Activated CD4-positive, alpha-beta T cell treated with anti-CD3 and anti-CD28 coated beads for 36 hours (primary cell): ENCODE data around the gene UQCRC1. TPM values are rescaled to one million over a fixed set of nuclear protein-coding genes. Genes with fewer than 3 reads are reported as not detected.
"Not testable (repeated sequence)": the region's sequence is repeated elsewhere in the genome, so short reads cannot be mapped to it uniquely, and the experiment has no call there.

Source experiments
- ATAC-seq: fragments of 200-7000 bp; cut with Tn5 transposase; one replicate; pipeline ENCODE4 v1.10.0; 2021; ENCODE audit warnings: mild to moderate bottlenecking, moderate library complexity
- CTCF ChIA-PET: fragments of 350-600 bp; sonication (Branson Sonifier 250); formaldehyde crosslinking; loops from one replicate; lab custom pipeline; 2021; ENCODE audit warnings: antibody characterized with exemption; lab: Charles Lee
- POLR2A ChIA-PET: fragments of 350-600 bp; sonication (Branson Sonifier 250); formaldehyde crosslinking; loops from one replicate; lab custom pipeline; 2021; ENCODE audit warnings: antibody characterized with exemption, inconsistent platforms; lab: Charles Lee
- DNase-seq: peaks from one replicate; pipeline ENCODE4 v3.0.0-alpha.2; 2020
- H3K27ac Mint-ChIP-seq: one replicate; pipeline ENCODE4 v1.8.0; 2021; ENCODE audit warnings: mixed read lengths
- H3K27me3 Mint-ChIP-seq: one replicate; pipeline ENCODE4 v1.8.0; 2021; ENCODE audit warnings: mixed read lengths
- H3K36me3 Mint-ChIP-seq: one replicate; pipeline ENCODE4 v1.8.0; 2021; ENCODE audit warnings: low read depth, mixed read lengths
- H3K4me1 Mint-ChIP-seq: one replicate; pipeline ENCODE4 v1.8.0; 2021; ENCODE audit warnings: mixed read lengths
- H3K4me3 Mint-ChIP-seq: one replicate; pipeline ENCODE4 v1.8.0; 2021; ENCODE audit warnings: mild to moderate bottlenecking, moderate library complexity, mixed read lengths
- H3K9me3 Mint-ChIP-seq: one replicate; pipeline ENCODE4 v1.8.0; 2021; ENCODE audit warnings: low read depth, mixed read lengths
- intact Hi-C, 2 experiments: fragments of 100-400 bp; cut with DNase I in 1 of 2; cut with micrococcal nuclease in 1 of 2; formaldehyde crosslinking; loops; one replicate each; pipeline versions ENCODE4 v1.14.2 to v1.15.1; 2022 to 2024; cut with DNase I, micrococcal nuclease
- microRNA-seq: library from miRNA; unstranded; fragments of <30 nt; microRNA quantifications from one replicate; pipeline ENCODE4 v1.2.0, GENCODE V29; 2021; ENCODE audit warnings: borderline replicate concordance
- total RNA-seq, 2 experiments: library from RNA; stranded (reverse); gene quantifications; one replicate each; pipeline ENCODE4 v1.2.3, GENCODE V29; 2021

UQCRC1 gene
- total RNA-seq, 2 experiments from 2014 or later: 205 to 231 TPM

DNA sequence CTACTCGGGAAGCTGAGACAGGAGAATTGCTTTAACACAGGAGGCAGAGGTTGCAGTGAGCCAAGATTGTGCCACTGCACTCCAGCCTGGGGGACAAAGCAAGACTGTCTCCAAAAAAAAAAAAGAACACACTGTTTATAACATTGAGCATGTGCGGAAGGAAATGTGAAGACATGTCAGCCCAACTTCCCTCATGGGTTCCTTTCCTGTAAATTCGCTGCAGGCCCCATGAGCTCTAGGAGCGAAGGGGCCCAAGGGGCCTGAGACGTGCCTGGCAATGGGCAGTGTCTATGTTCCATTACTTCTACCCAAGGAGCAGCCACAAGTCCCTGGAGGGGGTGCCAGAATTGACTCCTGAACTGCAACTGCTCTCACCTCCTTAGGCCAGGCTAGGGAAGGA is 56.1 kb downstream of the UQCRC1 start:
- ATAC-seq (no peak), DNase-seq (no peak)
- peaks cover 18% of the 10 kb centered on the region for H3K36me3 Mint-ChIP-seq
- no peak overlapping the region for H3K27ac Mint-ChIP-seq
- CTCF ChIA-PET: interaction anchor here (0.5 to 2.6 kb wide), 8 partner anchors 13 to 527 kb away, joined by 3 to 12 read pairs (median 3); partner anchors contain the start of gene SLC26A6
- POLR2A ChIA-PET: no interaction called here
- H3K27me3 Mint-ChIP-seq: no peaks in the 10 kb centered on the region
- H3K9me3 Mint-ChIP-seq: no peaks in the 10 kb centered on the region
- H3K4me3 Mint-ChIP-seq: no peak overlapping the region
- peaks cover 24% of the 10 kb centered on the region for H3K4me1 Mint-ChIP-seq
- intact Hi-C loops: loop anchor here in 1 of 2 experiments (10.0 kb wide), 2 partner anchors 249 to 289 kb away; partner anchors contain the start of gene NME6

DNA sequence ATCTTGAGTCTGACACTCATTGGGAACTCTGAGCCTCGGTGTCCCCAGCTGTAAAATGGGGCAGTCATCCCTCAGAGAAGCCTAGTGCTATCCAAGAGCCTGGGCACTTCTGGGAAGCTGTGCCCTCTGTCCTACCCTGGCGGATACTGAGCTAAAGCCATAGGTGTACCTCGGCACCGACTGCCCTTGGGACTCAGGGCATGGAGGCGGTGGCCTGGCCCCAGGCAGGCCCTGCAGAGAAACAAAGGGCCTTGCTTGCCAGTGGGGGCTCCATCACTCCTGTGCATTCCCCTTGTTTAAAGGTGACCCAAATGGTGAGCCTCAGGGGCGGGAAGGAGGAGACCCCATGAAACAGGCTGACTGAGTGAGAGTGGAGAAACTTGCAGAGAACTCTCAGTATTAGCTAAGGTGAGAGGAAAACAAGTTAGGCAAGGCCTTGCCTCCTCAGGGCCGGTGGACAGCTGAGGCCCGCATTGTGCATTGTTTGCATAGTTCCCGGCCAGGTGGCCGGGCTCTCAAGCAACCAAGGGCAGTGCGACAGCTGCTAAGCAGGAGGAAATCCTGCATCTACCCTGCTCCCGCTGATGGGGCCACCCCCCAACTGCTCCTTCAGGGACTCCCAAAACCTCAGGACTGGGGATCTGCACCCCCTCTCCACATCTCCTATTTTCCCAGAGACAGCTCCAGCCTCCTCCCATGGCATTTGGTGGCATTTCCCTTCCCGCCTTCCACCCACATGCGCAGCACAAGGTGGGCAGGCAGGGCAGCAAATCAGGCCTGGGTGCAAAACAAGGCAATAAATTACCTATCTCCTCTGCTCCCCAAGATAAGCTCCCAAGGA is 57.1 kb downstream of the UQCRC1 start:
- intact Hi-C loops: loop anchor here in 1 of 2 experiments (10.0 kb wide), 2 partner anchors 248 to 288 kb away; partner anchors contain the start of gene NME6
- Mint-ChIP-seq H3K36me3 (peaks cover 26% of the 10 kb centered on the region), H3K9me3 (no peaks in the 10 kb centered on the region), H3K27me3 (no peaks in the 10 kb centered on the region), H3K27ac (no peak overlapping the region), H3K4me1 (peaks cover 21% of the 10 kb centered on the region), H3K4me3 (no peak overlapping the region)
- no peak for DNase-seq
- CTCF ChIA-PET: interaction anchor here (0.9 to 4.0 kb wide), 3 partner anchors 83 to 151 kb away, joined by 3 to 39 read pairs (median 12); partner anchors contain the start of gene SLC26A6
- ATAC-seq: no peak
- POLR2A ChIA-PET: no interaction called here

DNA sequence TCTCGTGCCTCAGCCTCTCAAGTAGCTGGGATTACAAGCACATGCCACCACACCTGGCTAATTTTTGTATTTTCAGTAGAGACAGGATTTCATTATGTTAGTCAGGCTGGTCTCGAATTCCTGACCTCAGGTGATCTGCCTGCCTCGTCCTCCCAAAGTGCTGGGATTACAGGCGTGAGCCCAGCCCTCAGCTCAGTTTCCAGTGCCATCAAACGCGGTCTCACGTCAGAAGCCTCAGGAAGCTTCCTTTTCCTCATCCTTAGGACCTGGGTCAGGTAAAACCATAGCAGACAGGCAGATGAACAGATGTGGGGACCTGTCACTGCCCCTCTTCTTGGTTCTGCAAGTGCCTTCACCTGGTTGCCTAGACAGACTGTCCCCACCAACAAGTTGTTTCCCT is 57.8 kb downstream of the UQCRC1 start:
- H3K36me3 Mint-ChIP-seq: peaks cover 31% of the 10 kb centered on the region
- POLR2A ChIA-PET, H3K4me3 Mint-ChIP-seq, H3K27me3 Mint-ChIP-seq, ATAC-seq, H3K9me3 Mint-ChIP-seq, DNase-seq, H3K27ac Mint-ChIP-seq: not testable (repeated sequence)
- CTCF ChIA-PET: interaction anchor here (0.9 to 4.0 kb wide), 2 partner anchors 42 to 150 kb away, joined by 3 to 39 read pairs; no protein-coding TSS in a partner anchor
- H3K4me1 Mint-ChIP-seq: peaks cover 24% of the 10 kb centered on the region
- intact Hi-C loops: loop anchor here in 1 of 2 experiments (10.0 kb wide), 2 partner anchors 247 to 287 kb away; partner anchors contain the start of gene NME6

Small RNA genes lying within 50 kb of the gene (microRNA-seq; reads per million reads assigned to microRNA genes)
- gene MIR4793 (1.1 reads per million), gene MIR6823 (not detected), gene MIR711 (not detected)

Other genes with a start within 250 kb of the UQCRC1 start
- under 1 TPM; 0.11 to 0.16 TPM for gene FBXW12, start 237.4 kb downstream of the UQCRC1 start, total RNA-seq
- gene PLXNB1, start 179.6 kb downstream of the UQCRC1 start, total RNA-seq: 1 to 10 TPM; 3.7 to 5.1 TPM
- gene CCDC51, start 169.5 kb downstream of the UQCRC1 start, total RNA-seq: 10 to 100 TPM; 17.5 to 25.0 TPM
- gene TMA7, start 169.4 kb downstream of the UQCRC1 start, total RNA-seq: 100 to 1,000 TPM; 260 to 324 TPM
- gene ATRIP, start 162.9 kb downstream of the UQCRC1 start, total RNA-seq: 10 to 100 TPM; 16.8 to 21.0 TPM
- gene SHISA5, start 105.5 kb downstream of the UQCRC1 start, total RNA-seq: 10 to 100 TPM; 52.9 to 68.8 TPM
- gene PFKFB4, start 52.8 kb downstream of the UQCRC1 start, total RNA-seq: 10 to 100 TPM; 58.4 to 63.7 TPM
- not detected for gene UCN2, start 45.9 kb downstream of the UQCRC1 start, total RNA-seq
- gene COL7A1, start 14.3 kb downstream of the UQCRC1 start, total RNA-seq: under 1 TPM; 0.65 to 0.85 TPM
- gene TMEM89, start 12.1 kb upstream of the UQCRC1 start, total RNA-seq: under 1 TPM in 1 of 2 experiments, not detected in 1; 0.30 TPM
- 10 to 100 TPM; 35.0 to 38.5 TPM for gene SLC26A6, start 25.8 kb upstream of the UQCRC1 start, total RNA-seq
- 1 to 10 TPM; 7.9 to 8.1 TPM for gene CELSR3, start 53.2 kb upstream of the UQCRC1 start, total RNA-seq
- 10 to 100 TPM; 61.0 to 67.3 TPM for gene NCKIPSD, start 76.3 kb upstream of the UQCRC1 start, total RNA-seq
- 10 to 100 TPM; 39.4 to 48.3 TPM for gene IP6K2, start 107.6 kb upstream of the UQCRC1 start, total RNA-seq
- 10 to 100 TPM; 28.7 to 35.2 TPM for gene PRKAR2A, start 238.2 kb upstream of the UQCRC1 start, total RNA-seq